Right lobe of liver (tissue), 6 donors: ENCODE data around the gene TBKBP1. TPM values are rescaled to one million over a fixed set of nuclear protein-coding genes. Genes with fewer than 3 reads are reported as not detected.

ENCODE experiments used
- ATAC-seq, 4 donors: fragments of 200-7000 bp; cut with Tn5 transposase; one replicate each; pipeline ENCODE4 v1.9.1; 2020; ENCODE audit warnings: mild to moderate bottlenecking in 4 of 4, moderate library complexity in 4 of 4
- DNase-seq, 3 donors: peaks; one replicate each; pipeline ENCODE4 v3.0.0-alpha.2; 2020
- H3K27ac ChIP-seq, 3 donors: fragments of 200-600 bp; one replicate each; pipeline ENCODE4 v1.8.0; 2022
- H3K27me3 ChIP-seq, 2 donors: fragments of 200-600 bp; one replicate each; pipeline ENCODE4 v1.8.0; 2022
- H3K36me3 ChIP-seq, 4 donors: fragments of 200-600 bp; sonication (generic) in 1 of 4; one replicate each; pipeline versions ENCODE4 v1.5.1 to v1.8.0; 2017 to 2022; ENCODE audit warnings: control low read depth in 1 of 4
- H3K4me1 ChIP-seq, 4 donors: fragments of 200-600 bp; sonication (generic) in 1 of 4; one replicate each; pipeline versions ENCODE4 v1.5.1 to v1.8.0; 2017 to 2022; ENCODE audit warnings: control low read depth in 1 of 4
- H3K4me3 ChIP-seq, 3 donors: fragments of 200-600 bp; one replicate each; pipeline ENCODE4 v1.8.0; 2022
- H3K9me3 ChIP-seq, 4 donors: fragments of 200-600 bp; sonication (generic) in 1 of 4; one replicate each; pipeline versions ENCODE4 v1.5.1 to v1.8.0; 2017 to 2022; ENCODE audit warnings: control low read depth in 1 of 4
- CTCF ChIP-seq, 4 donors: fragments of 200-600 bp in 3 of 4; fragments of 450-650 bp in 1 of 4; IDR thresholded peaks; one replicate each; pipeline versions ENCODE4 v1.5.1 to v1.8.0; 2016 to 2022; ENCODE audit warnings: antibody characterized with exemption in 4 of 4, mild to moderate bottlenecking in 2 of 4
- POLR2A ChIP-seq: fragments of 450-650 bp; IDR thresholded peaks from one replicate; pipeline ENCODE4 v1.6.1; 2017; ENCODE audit warnings: antibody characterized with exemption, mild to moderate bottlenecking
- WGBS: methylation state at CpG from one replicate; pipeline ENCODE4 v1.1.6; 2018; ENCODE audit warnings: low coverage, low lambda C conversion rate; ENCODE audit not compliant: insufficient coverage; ENCODE audit errors: missing lambda C conversion rate; 5-methylcytosine and 5-hydroxymethylcytosine counted together
- intact Hi-C, 2 donors: fragments of 100-400 bp; cut with DNase I; formaldehyde crosslinking; loops; one replicate each; pipeline versions ENCODE4 v1.11.2 to v1.14.1; 2022
- total RNA-seq, 6 experiments: library from RNA; depleted of rRNA in 2 of 6; stranded (reverse); fragments of >200 nt in 2 of 6; fragmentation: NEBNext Ultra II Directional in 3 of 6; extraction: Animal tissue kit (Norgen Biotek cat#: 25700) in 3 of 6; gene quantifications; one replicate each; pipeline versions ENCODE4 v1.1.0 to v1.2.4, GENCODE V29; 2016 to 2023
- donor health status: DM: no; HTN: yes; CAD: no.
- donor health status: DM: no; HTN: no; CAD: no.
- donor health status: DM: no; HTN: no; CAD: no.
- donor health status: DM: no; HTN: yes; CAD: no.
- donor health status: DM: no; HTN: yes; CAD: no.

Gene TBKBP1
- total RNA-seq, 6 experiments from 2014 or later: 1.2 to 3.2 (median 2.2) TPM

GRCh38 chr17:47728214-47728877 lies 34.4 kb downstream of the TBKBP1 start:
- Histone ChIP-seq H3K27ac (no peak overlapping the region), H3K27me3 (peaks cover 0 to 12% of the 10 kb centered on the region in 2 donors), H3K36me3 (no peaks in the 10 kb centered on the region), H3K4me3 (no peak overlapping the region), H3K4me1 (peaks cover 0 to 3% (median 0%) of the 10 kb centered on the region in 4 donors), H3K9me3 (no peaks in the 10 kb centered on the region)
- intact Hi-C loops: no loop called here
- TF ChIP-seq CTCF (IDR thresholded peaks at IDR 0.05) (no peak), POLR2A (no peak)
- ATAC-seq (no peak), DNase-seq (no peak)
- 63% methylated on average over 3 of the region's 4 CpGs for WGBS

GRCh38 chr17:47729476-47729875 lies 35.5 kb downstream of the TBKBP1 start:
- no peak for TF ChIP-seq CTCF (IDR thresholded peaks at IDR 0.05)
- TF ChIP-seq POLR2A: no peak
- no peaks in the 10 kb centered on the region for H3K9me3 ChIP-seq
- intact Hi-C loops: no loop called here
- H3K36me3 ChIP-seq: no peaks in the 10 kb centered on the region
- ATAC-seq: no peak
- no peak overlapping the region for H3K4me3 ChIP-seq
- peaks cover 0 to 20% of the 10 kb centered on the region in 2 donors for H3K27me3 ChIP-seq
- WGBS: 68% methylated on average over 6 of the region's 8 CpGs
- DNase-seq: no peak
- no peak overlapping the region for H3K27ac ChIP-seq
- peaks cover 0 to 8% (median 0%) of the 10 kb centered on the region in 4 donors for H3K4me1 ChIP-seq

GRCh38 chr17:47730681-47731080 lies 36.7 kb downstream of the TBKBP1 start:
- Histone ChIP-seq H3K4me3 (no peak overlapping the region), H3K4me1 (peaks cover 0 to 8% (median 0%) of the 10 kb centered on the region in 4 donors), H3K27ac (no peak overlapping the region), H3K36me3 (no peaks in the 10 kb centered on the region), H3K9me3 (no peaks in the 10 kb centered on the region), H3K27me3 (peaks cover 0 to 20% of the 10 kb centered on the region in 2 donors)
- WGBS: 90% methylated on average over 3 of the region's 4 CpGs
- DNase-seq: no peak
- TF ChIP-seq CTCF (IDR thresholded peaks at IDR 0.05): no peak
- TF ChIP-seq POLR2A: no peak
- intact Hi-C loops: no loop called here
- ATAC-seq: no peak

- peaks cover 0 to 8% (median 0%) of the 10 kb centered on the region in 4 donors for H3K4me1 ChIP-seq
- no peaks in the 10 kb centered on the region for H3K36me3 ChIP-seq
- ATAC-seq (no peak), DNase-seq (no peak)
- WGBS: 86% methylated on average over 2 of the region's 2 CpGs
- intact Hi-C loops: no loop called here
- no peak for TF ChIP-seq CTCF (IDR thresholded peaks at IDR 0.05)
- TF ChIP-seq POLR2A: no peak
- H3K27ac ChIP-seq: no peak overlapping the region
- no peaks in the 10 kb centered on the region for H3K9me3 ChIP-seq
- peaks cover 0 to 20% of the 10 kb centered on the region in 2 donors for H3K27me3 ChIP-seq
- H3K4me3 ChIP-seq: no peak overlapping the region
Measured at GRCh38 chr17:47731396-47731795, 37.4 kb downstream of the TBKBP1 start.
